T-helper 2 cell treated with Interferon-gamma antibody and Interleukin-4, amounts not matched to agents 5 μg/mL and 100 μg/mL, for 36 hours (primary cell): ENCODE data around the gene CRCP.
"Not testable (repeated sequence)": the region's sequence is repeated elsewhere in the genome, so short reads cannot be mapped to it uniquely, and the experiment has no call there.

Source experiments
- DNase-seq: peaks from one replicate; pipeline ENCODE4 v3.0.0; 2021; ENCODE audit warnings: low spot score
- H3K27ac Mint-ChIP-seq: one replicate; pipeline ENCODE4 v1.8.0; 2021; ENCODE audit warnings: mild to moderate bottlenecking, mixed read lengths
- H3K27me3 Mint-ChIP-seq: one replicate; pipeline ENCODE4 v1.8.0; 2021; ENCODE audit warnings: low read depth, mixed read lengths
- H3K36me3 Mint-ChIP-seq: one replicate; pipeline ENCODE4 v1.8.0; 2021; ENCODE audit warnings: low read depth, mixed read lengths
- H3K4me1 Mint-ChIP-seq: one replicate; pipeline ENCODE4 v1.8.0; 2021; ENCODE audit warnings: low read depth, mixed read lengths
- H3K4me3 Mint-ChIP-seq: one replicate; pipeline ENCODE4 v1.8.0; 2022; ENCODE audit warnings: mild to moderate bottlenecking, moderate library complexity, mixed read lengths
- H3K9me3 Mint-ChIP-seq: one replicate; pipeline ENCODE4 v1.8.0; 2021; ENCODE audit warnings: mixed read lengths

Gene CRCP

GRCh38 chr7:66095010-66095409 is 19.6 kb upstream of the CRCP start:
- H3K4me1 Mint-ChIP-seq: peaks cover 6% of the 10 kb centered on the region
- no peak overlapping the region for H3K27ac Mint-ChIP-seq
- no peaks in the 10 kb centered on the region for H3K9me3 Mint-ChIP-seq
- no peak for DNase-seq
- H3K27me3 Mint-ChIP-seq: no peaks in the 10 kb centered on the region
- no peaks in the 10 kb centered on the region for H3K36me3 Mint-ChIP-seq
- H3K4me3 Mint-ChIP-seq: no peak overlapping the region

- no peaks in the 10 kb centered on the region for H3K36me3 Mint-ChIP-seq
- no peak overlapping the region for H3K27ac Mint-ChIP-seq
- no peak overlapping the region for H3K4me3 Mint-ChIP-seq
- no peak for DNase-seq
- H3K4me1 Mint-ChIP-seq: peaks cover 9% of the 10 kb centered on the region
- no peaks in the 10 kb centered on the region for H3K9me3 Mint-ChIP-seq
- H3K27me3 Mint-ChIP-seq: no peaks in the 10 kb centered on the region
Observed at GRCh38 chr7:66099232-66099550, 15.5 kb upstream of the CRCP start.

- Mint-ChIP-seq H3K4me1 (peaks cover 9% of the 10 kb centered on the region), H3K9me3 (no peaks in the 10 kb centered on the region), H3K27ac (peak overlapping the region; percentile 88), H3K4me3 (peak overlapping the region; percentile 87), H3K36me3 (no peaks in the 10 kb centered on the region), H3K27me3 (no peaks in the 10 kb centered on the region)
- peak; percentile 20 for DNase-seq
Observed at GRCh38 chr7:66099551-66100407, 14.9 kb upstream of the CRCP start.

- peak overlapping the region; percentile 88 for H3K27ac Mint-ChIP-seq
- peak overlapping the region; percentile 87 for H3K4me3 Mint-ChIP-seq
- peaks cover 9% of the 10 kb centered on the region for H3K4me1 Mint-ChIP-seq
- no peaks in the 10 kb centered on the region for H3K9me3 Mint-ChIP-seq
- no peak for DNase-seq
- H3K27me3 Mint-ChIP-seq: no peaks in the 10 kb centered on the region
- H3K36me3 Mint-ChIP-seq: no peaks in the 10 kb centered on the region
Observed at GRCh38 chr7:66100408-66101050, 14.1 kb upstream of the CRCP start.

- not testable (repeated sequence) for H3K9me3 Mint-ChIP-seq, H3K4me1 Mint-ChIP-seq
Observed at GRCh38 chr7:66102168-66102567, 12.5 kb upstream of the CRCP start.

GRCh38 chr7:66103994-66104393 is 10.7 kb upstream of the CRCP start:
- H3K36me3 Mint-ChIP-seq, H3K4me3 Mint-ChIP-seq, H3K9me3 Mint-ChIP-seq, H3K27me3 Mint-ChIP-seq, H3K27ac Mint-ChIP-seq, DNase-seq, H3K4me1 Mint-ChIP-seq: not testable (repeated sequence)

More at GRCh38 chr7:66102168-66102567, 12.5 kb upstream of the CRCP start:
- DNase-seq, H3K36me3 Mint-ChIP-seq, H3K27ac Mint-ChIP-seq, H3K27me3 Mint-ChIP-seq, H3K4me3 Mint-ChIP-seq: not testable (repeated sequence)

- Mint-ChIP-seq H3K4me1 (peaks cover under 1% of the 10 kb centered on the region), H3K36me3 (no peaks in the 10 kb centered on the region), H3K27ac (no peak overlapping the region), H3K9me3 (no peaks in the 10 kb centered on the region), H3K4me3 (no peak overlapping the region), H3K27me3 (no peaks in the 10 kb centered on the region)
- DNase-seq: no peak
Observed at GRCh38 chr7:66105263-66105748, 9.3 kb upstream of the CRCP start.

- not testable (repeated sequence) for H3K9me3 Mint-ChIP-seq, H3K36me3 Mint-ChIP-seq, DNase-seq, H3K4me1 Mint-ChIP-seq, H3K27ac Mint-ChIP-seq, H3K27me3 Mint-ChIP-seq, H3K4me3 Mint-ChIP-seq
Observed at GRCh38 chr7:66108410-66108809, 6.2 kb upstream of the CRCP start.

- Mint-ChIP-seq H3K4me3 (no peak overlapping the region), H3K27ac (no peak overlapping the region), H3K9me3 (no peaks in the 10 kb centered on the region), H3K36me3 (peaks cover 6% of the 10 kb centered on the region), H3K27me3 (no peaks in the 10 kb centered on the region), H3K4me1 (peaks cover 8% of the 10 kb centered on the region)
- DNase-seq: no peak
Observed at GRCh38 chr7:66110856-66111255, 3.8 kb upstream of the CRCP start.

- Mint-ChIP-seq H3K27ac (peak overlapping the region; percentile 52), H3K36me3 (peaks cover 22% of the 10 kb centered on the region), H3K4me3 (peak overlapping the region; percentile 67), H3K4me1 (peaks cover 31% of the 10 kb centered on the region)
- H3K9me3 Mint-ChIP-seq, H3K27me3 Mint-ChIP-seq, DNase-seq: not testable (repeated sequence)
Observed at GRCh38 chr7:66116680-66117420, 2.2 kb downstream of the CRCP start.

GRCh38 chr7:66118603-66119002 is 4.0 kb downstream of the CRCP start:
- H3K27me3 Mint-ChIP-seq: no peaks in the 10 kb centered on the region
- H3K9me3 Mint-ChIP-seq: no peaks in the 10 kb centered on the region
- H3K27ac Mint-ChIP-seq: no peak overlapping the region
- no peak for DNase-seq
- no peak overlapping the region for H3K4me3 Mint-ChIP-seq
- peaks cover 31% of the 10 kb centered on the region for H3K4me1 Mint-ChIP-seq
- H3K36me3 Mint-ChIP-seq: peaks cover 23% of the 10 kb centered on the region

GRCh38 chr7:66119245-66119850 is 4.7 kb downstream of the CRCP start:
- peaks cover 31% of the 10 kb centered on the region for H3K4me1 Mint-ChIP-seq
- peaks cover 23% of the 10 kb centered on the region for H3K36me3 Mint-ChIP-seq
- H3K27me3 Mint-ChIP-seq: no peaks in the 10 kb centered on the region
- no peak overlapping the region for H3K27ac Mint-ChIP-seq
- no peaks in the 10 kb centered on the region for H3K9me3 Mint-ChIP-seq
- no peak for DNase-seq
- no peak overlapping the region for H3K4me3 Mint-ChIP-seq

- H3K4me1 Mint-ChIP-seq: peaks cover 33% of the 10 kb centered on the region
- H3K4me3 Mint-ChIP-seq: no peak overlapping the region
- H3K27ac Mint-ChIP-seq: no peak overlapping the region
- DNase-seq: no peak
- no peaks in the 10 kb centered on the region for H3K27me3 Mint-ChIP-seq
- H3K9me3 Mint-ChIP-seq: no peaks in the 10 kb centered on the region
- H3K36me3 Mint-ChIP-seq: peaks cover 8% of the 10 kb centered on the region
Observed at GRCh38 chr7:66123175-66123528, 8.5 kb downstream of the CRCP start.

- not testable (repeated sequence) for H3K27me3 Mint-ChIP-seq, H3K27ac Mint-ChIP-seq, H3K9me3 Mint-ChIP-seq, DNase-seq, H3K36me3 Mint-ChIP-seq
- H3K4me3 Mint-ChIP-seq: peak overlapping the region; percentile 20
- H3K4me1 Mint-ChIP-seq: peaks cover 25% of the 10 kb centered on the region
Observed at GRCh38 chr7:66124569-66124861, 9.9 kb downstream of the CRCP start.
